Testis (tissue), 2 donors: ENCODE measurements around the gene CWC15.

Source experiments
- CTCF ChIP-seq, 3 experiments: fragments of 450-650 bp in 2 of 3; fragments of 200-600 bp in 1 of 3; sonication (generic) in 1 of 3; IDR thresholded peaks; one replicate each; pipeline ENCODE4 v1.5.1; 2016 to 2019; ENCODE audit warnings: antibody characterized with exemption in 3 of 3, mild to moderate bottlenecking in 2 of 3, moderate library complexity in 1 of 3
- POLR2A ChIP-seq: fragments of 450-650 bp; IDR thresholded peaks from one replicate; pipeline ENCODE4 v1.6.1; 2017; ENCODE audit warnings: antibody characterized with exemption, mild to moderate bottlenecking, moderate library complexity

- TF ChIP-seq CTCF (IDR thresholded peaks at IDR 0.05) (no peak), POLR2A (no peak)
Observed at GRCh38 chr11:94912806-94913205, 60.5 kb downstream of the CWC15 start.
